NCI-H128 (cell line): ENCODE measurements around the gene ZACN.

Experiments
- DNase-seq: peaks from one replicate; lab custom pipeline; 2025; ENCODE audit not compliant: unreplicated experiment; lab: John Stamatoyannopoulos, UW

ZACN gene

DNA sequence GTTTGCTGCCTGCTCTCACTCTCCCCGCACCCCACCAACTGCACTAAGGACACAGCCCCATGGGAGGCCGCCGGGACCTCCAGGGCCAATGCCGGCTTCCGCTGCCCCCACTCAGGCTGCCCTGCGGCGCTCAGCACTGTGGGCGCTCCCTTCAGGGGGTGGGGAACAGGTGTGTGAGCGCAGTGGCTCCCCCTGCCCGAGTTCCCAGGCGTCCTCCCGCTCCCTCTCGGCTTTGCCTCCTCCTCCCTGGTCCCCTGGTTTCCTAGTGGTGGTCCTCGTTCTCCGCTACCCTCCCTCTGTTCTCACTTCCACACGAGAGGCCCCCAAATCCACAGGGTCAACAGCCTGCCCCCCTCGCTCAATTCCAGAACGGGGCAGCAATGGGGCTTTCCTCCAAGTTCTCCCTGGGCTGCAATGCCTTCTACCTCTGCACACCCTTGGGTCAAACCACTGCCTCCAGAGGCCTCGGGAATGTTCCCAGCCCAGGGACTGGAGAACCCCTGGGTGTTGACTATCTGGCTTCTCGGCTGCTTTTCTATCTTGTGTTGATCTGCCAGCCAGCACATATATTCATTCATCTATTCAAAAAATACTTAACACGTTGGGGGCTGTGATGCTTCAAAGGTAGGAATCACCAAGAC, 52.2 kb downstream of the ZACN start:
- DNase-seq: no peak

GRCh38 chr17:76131692-76132573, 53.0 kb downstream of the ZACN start:
- DNase-seq: no peak
